Cardiac muscle cell (in vitro differentiated cells and primary cell): ENCODE data around the gene ADAP1. TPM values are rescaled to one million over a fixed set of nuclear protein-coding genes. Genes with fewer than 3 reads are reported as not detected.
A peak's percentile ranks its signal among the peaks of the same experiment; 100 is the strongest.

Source experiments
- DNase-seq, 2 donors: peaks; one replicate each; pipeline versions ENCODE4 v3.0.0 to v3.0.0-alpha.2; 2010 to 2017; ENCODE audit warnings: low read depth in 1 of 2, low spot score in 1 of 2
- H3K27ac ChIP-seq: fragments of 200-600 bp; sonication (generic); 2 replicates; pipeline ENCODE4 v1.5.1; 2016
- H3K27me3 ChIP-seq: fragments of 200-600 bp; sonication (generic); 2 replicates; pipeline ENCODE4 v1.6.0; 2016; ENCODE audit warnings: control low read depth
- H3K36me3 ChIP-seq: fragments of 200-600 bp; sonication (generic); 2 replicates; pipeline ENCODE4 v1.5.1; 2016; ENCODE audit warnings: control low read depth
- H3K4me1 ChIP-seq: fragments of 200-600 bp; sonication (generic); 2 replicates; pipeline ENCODE4 v1.8.1; 2017; ENCODE audit warnings: low read depth, mild to moderate bottlenecking, mixed run types
- H3K4me3 ChIP-seq: fragments of 200-600 bp; sonication (generic); 2 replicates; pipeline ENCODE4 v1.5.1; 2016; ENCODE audit warnings: mild to moderate bottlenecking
- H3K9me3 ChIP-seq: fragments of 200-600 bp; sonication (generic); 2 replicates; pipeline ENCODE4 v1.5.1; 2017; ENCODE audit warnings: low read depth, mild to moderate bottlenecking, control low read depth
- CTCF ChIP-seq: IDR thresholded peaks from 2 replicates; pipeline ENCODE4 v1.5.1; 2012; ENCODE audit warnings: low read depth, mild to moderate bottlenecking, low read length
- polyA plus RNA-seq: library from polyadenylated mRNA; unstranded; fragments of >200 nt; fragmentation: Nextera tagmentation; extraction: Ambion mirVana; gene quantifications from 2 replicates; pipeline ENCODE4 v1.2.1, GENCODE V29; 2016
- total RNA-seq: library from RNA; depleted of rRNA; stranded (reverse); fragments of >200 nt; gene quantifications from 2 replicates; pipeline ENCODE4 v1.2.3, GENCODE V29; 2016

Gene ADAP1
- total and polyA plus RNA-seq, 2 experiments from 2014 or later: 12.0 to 14.4 TPM

- no peak for TF ChIP-seq CTCF
- H3K27ac ChIP-seq: no peak overlapping the region
- no peak overlapping the region for H3K4me3 ChIP-seq
- DNase-seq: no peak
- peaks cover 13% of the 10 kb centered on the region for H3K27me3 ChIP-seq
- peaks cover 10% of the 10 kb centered on the region for H3K4me1 ChIP-seq
- H3K36me3 ChIP-seq: no peaks in the 10 kb centered on the region
- H3K9me3 ChIP-seq: no peaks in the 10 kb centered on the region
These were observed 4.8 kb upstream of the ADAP1 start for GRCh38 chr7:959271-959670.

DNA sequence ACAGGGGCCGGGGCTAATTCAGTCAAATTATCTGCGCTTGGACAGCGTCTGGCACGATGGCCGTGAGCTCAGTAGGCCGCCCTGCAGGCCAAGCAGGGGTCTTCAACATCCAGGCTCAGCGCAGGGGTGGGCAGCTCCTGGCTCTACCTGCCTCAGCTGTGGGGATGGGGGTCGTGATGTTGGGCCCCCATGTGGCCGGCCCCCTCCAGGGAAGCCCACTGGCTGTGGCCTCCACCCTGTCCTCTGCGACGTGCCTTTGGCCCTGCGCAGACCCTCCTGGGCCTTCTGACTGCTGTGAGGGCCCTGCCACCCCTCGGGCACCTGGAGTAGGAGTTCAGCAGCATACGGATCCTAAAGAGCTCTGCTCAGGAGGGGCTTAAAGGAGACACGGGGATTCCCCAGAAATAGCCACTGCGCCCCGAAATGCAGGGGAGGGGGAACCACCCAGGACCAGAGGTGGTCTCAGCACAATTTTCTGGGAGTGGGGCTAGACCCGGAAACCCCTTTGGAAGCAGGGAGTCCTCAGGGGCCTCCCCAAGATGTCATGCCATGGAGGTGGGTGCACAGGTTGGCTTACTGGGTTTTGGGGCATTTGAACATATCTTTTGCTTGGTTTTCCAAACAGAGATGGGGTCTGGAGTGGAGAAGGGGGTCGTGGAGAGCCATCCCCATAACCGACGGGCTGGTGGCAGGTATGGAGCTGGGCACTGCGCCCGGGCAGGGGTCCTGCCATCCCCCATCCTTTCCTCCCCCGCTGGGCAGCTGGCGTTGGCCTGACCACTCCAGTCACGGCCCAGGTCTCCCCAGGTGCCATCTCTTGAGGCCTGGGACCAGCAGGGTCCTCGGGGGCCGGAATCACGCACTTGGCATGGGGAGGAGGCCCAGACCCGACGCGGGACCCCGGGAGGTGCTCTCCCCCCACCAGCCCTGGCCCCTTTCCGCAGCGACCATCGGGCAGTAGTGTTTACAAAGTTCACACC is 4.0 kb upstream of the ADAP1 start:
- Histone ChIP-seq H3K4me3 (no peak overlapping the region), H3K27ac (no peak overlapping the region), H3K9me3 (no peaks in the 10 kb centered on the region), H3K4me1 (peaks cover 9% of the 10 kb centered on the region), H3K27me3 (peaks cover 17% of the 10 kb centered on the region), H3K36me3 (no peaks in the 10 kb centered on the region)
- TF ChIP-seq CTCF: no peak
- no peak for DNase-seq

GRCh38 chr7:957418-958220 is 3.1 kb upstream of the ADAP1 start:
- H3K27me3 ChIP-seq: peaks cover 26% of the 10 kb centered on the region
- H3K4me3 ChIP-seq: no peak overlapping the region
- H3K9me3 ChIP-seq: no peaks in the 10 kb centered on the region
- peaks cover 9% of the 10 kb centered on the region for H3K4me1 ChIP-seq
- H3K27ac ChIP-seq: no peak overlapping the region
- no peak for TF ChIP-seq CTCF
- H3K36me3 ChIP-seq: no peaks in the 10 kb centered on the region
- peak in 1 of 2 donors; percentile 34 for DNase-seq

- TF ChIP-seq CTCF: no peak
- H3K27ac ChIP-seq: no peak overlapping the region
- no peaks in the 10 kb centered on the region for H3K36me3 ChIP-seq
- peaks cover 9% of the 10 kb centered on the region for H3K4me1 ChIP-seq
- H3K4me3 ChIP-seq: no peak overlapping the region
- DNase-seq: no peak
- peaks cover 34% of the 10 kb centered on the region for H3K27me3 ChIP-seq
- no peaks in the 10 kb centered on the region for H3K9me3 ChIP-seq
These were observed 1.6 kb upstream of the ADAP1 start for GRCh38 chr7:956031-956430.

DNA sequence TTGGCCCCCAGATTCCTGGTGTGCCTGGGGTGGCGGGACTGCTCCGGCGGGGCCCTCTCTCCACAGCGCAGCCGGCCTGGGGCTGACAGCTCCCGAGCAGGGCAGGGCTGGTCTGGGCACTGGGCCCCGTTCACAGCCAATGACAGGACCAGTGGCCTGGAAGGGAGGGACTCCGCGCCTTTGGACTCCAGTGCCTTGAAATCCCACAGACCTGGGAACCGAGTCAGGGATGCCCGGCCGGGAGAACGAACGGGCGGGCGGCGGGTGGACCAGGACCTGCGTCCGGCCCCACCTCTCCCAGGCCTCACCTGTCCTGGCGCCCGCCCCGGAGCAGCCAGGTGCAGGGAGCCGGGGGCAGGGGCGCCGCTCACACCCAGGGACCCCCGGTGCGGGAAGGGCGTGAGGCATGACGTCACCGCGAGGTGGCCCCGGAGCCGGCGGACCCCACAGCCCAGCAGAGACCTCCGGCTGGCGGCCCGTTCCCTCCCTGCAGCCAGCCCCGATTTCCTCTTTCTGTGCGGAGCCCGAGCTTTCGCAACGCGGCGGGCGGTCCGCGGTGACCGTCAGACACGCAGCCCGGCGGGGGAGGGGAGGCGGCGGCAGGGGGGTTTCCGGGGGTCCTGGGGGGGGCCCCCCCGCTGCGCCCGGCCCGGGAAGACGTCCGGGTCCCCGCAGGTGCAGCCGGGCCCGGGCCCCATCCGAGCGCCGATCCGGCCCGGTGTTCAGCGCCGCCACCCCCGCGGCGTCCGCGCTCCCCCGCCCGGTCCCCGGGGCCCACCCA is 743 bp downstream of the ADAP1 start:
- Histone ChIP-seq H3K36me3 (no peaks in the 10 kb centered on the region), H3K27me3 (peaks cover 34% of the 10 kb centered on the region), H3K27ac (no peak overlapping the region), H3K4me1 (no peaks in the 10 kb centered on the region), H3K9me3 (no peaks in the 10 kb centered on the region), H3K4me3 (peak overlapping the region; percentile 66)
- no peak for TF ChIP-seq CTCF
- DNase-seq: peak; percentile 53 to 69
